T-cell (primary cell): ENCODE data around the gene ZGPAT. TPM values are rescaled to one million over a fixed set of nuclear protein-coding genes. Genes with fewer than 3 reads are reported as not detected.

Experiments
- ATAC-seq, 4 experiments: fragments of 200-7000 bp in 3 of 4; fragments of 150-1000 bp in 1 of 4; cut with Tn5 transposase; replicated peaks in 1 of 4; 1 replicate in 3 of 4; 2 replicates in 1 of 4; pipeline ENCODE4 v1.10.0; 2021; ENCODE audit warnings: moderate library complexity in 3 of 4, mild to moderate bottlenecking in 2 of 4, moderate number of reproducible peaks in 1 of 4
- CTCF ChIA-PET, 2 donors: fragments of 300-600 bp; sonication (Branson Sonifier 250); formaldehyde crosslinking; loops; one replicate each; lab custom pipeline; 2022; ENCODE audit warnings: antibody characterized with exemption in 2 of 2; lab: Charles Lee
- POLR2A ChIA-PET, 2 donors: fragments of 300-600 bp; sonication (Branson Sonifier 250); formaldehyde crosslinking; loops; one replicate each; lab custom pipeline; 2022; ENCODE audit warnings: antibody characterized with exemption in 2 of 2; lab: Charles Lee
- DNase-seq, 35 experiments: peaks; one replicate each; pipeline versions ENCODE4 v3.0.0 to v3.0.0-alpha.2; 2013 to 2023
- H3K27ac ChIP-seq: one replicate; pipeline ENCODE4 v1.5.1; 2013; ENCODE audit warnings: low read length
- H3K27me3 ChIP-seq, 2 experiments: replicated peaks in 1 of 2; 1 replicate in 1 of 2; 2 replicates in 1 of 2; pipeline versions ENCODE4 v1.6.1 to v1.7.0; 2013; ENCODE audit warnings: low read length in 1 of 2, mixed read lengths in 1 of 2; ENCODE audit not compliant: control insufficient read depth in 2 of 2, insufficient read depth in 2 of 2; ENCODE audit errors: extremely low read depth in 1 of 2
- H3K36me3 ChIP-seq, 2 donors: 1 replicate in 1 of 2; 2 replicates in 1 of 2; pipeline versions ENCODE4 v1.6.1 to v1.7.0; 2013; ENCODE audit warnings: low read length in 1 of 2; ENCODE audit not compliant: control insufficient read depth in 2 of 2, insufficient read depth in 1 of 2; ENCODE audit errors: extremely low read depth in 1 of 2
- H3K4me1 ChIP-seq, 2 experiments: 1 replicate in 1 of 2; 2 replicates in 1 of 2; pipeline versions ENCODE4 v1.6.1 to v1.7.0; 2013; ENCODE audit warnings: low read length in 2 of 2, mixed read lengths in 1 of 2; ENCODE audit not compliant: insufficient read depth in 2 of 2, control insufficient read depth in 1 of 2; ENCODE audit errors: extremely low read depth in 1 of 2
- H3K4me3 ChIP-seq, 2 donors: 1 replicate in 1 of 2; 2 replicates in 1 of 2; pipeline versions ENCODE4 v1.5.1 to v1.7.0; 2013; ENCODE audit warnings: mild to moderate bottlenecking in 2 of 2, low read length in 1 of 2, moderate library complexity in 1 of 2; ENCODE audit not compliant: control insufficient read depth in 1 of 2; ENCODE audit errors: extremely low read depth in 1 of 2
- H3K9me3 ChIP-seq: 2 replicates; pipeline ENCODE4 v1.7.0; 2013
- H3K27ac Mint-ChIP-seq, 2 donors: one replicate each; pipeline ENCODE4 v1.8.0; 2020 to 2021; ENCODE audit warnings: mild to moderate bottlenecking in 2 of 2, mixed read lengths in 2 of 2
- H3K27me3 Mint-ChIP-seq, 2 donors: one replicate each; pipeline ENCODE4 v1.8.0; 2021 to 2022; ENCODE audit warnings: mixed read lengths in 2 of 2
- H3K36me3 Mint-ChIP-seq: one replicate; pipeline ENCODE4 v1.8.0; 2021; ENCODE audit warnings: mixed read lengths
- H3K4me1 Mint-ChIP-seq, 3 donors: one replicate each; pipeline ENCODE4 v1.8.0; 2020 to 2022; ENCODE audit warnings: mixed read lengths in 3 of 3, mild to moderate bottlenecking in 1 of 3
- H3K4me3 Mint-ChIP-seq, 3 donors: one replicate each; pipeline ENCODE4 v1.8.0; 2020 to 2022; ENCODE audit warnings: mild to moderate bottlenecking in 3 of 3, mixed read lengths in 3 of 3, moderate library complexity in 3 of 3
- H3K9me3 Mint-ChIP-seq, 3 donors: one replicate each; pipeline ENCODE4 v1.8.0; 2020 to 2022; ENCODE audit warnings: mixed read lengths in 3 of 3
- WGBS: methylation state at CpG from one replicate; pipeline ENCODE4 v1.1.5; 2013; ENCODE audit warnings: missing lambda C conversion rate; ENCODE audit not compliant: insufficient coverage; 5-methylcytosine and 5-hydroxymethylcytosine counted together
- total RNA-seq, 35 experiments: library from RNA in 6 of 35; stranded (reverse) in 6 of 35; fragments of 120-200 nt in 1 of 35; gene quantifications; one replicate each; pipeline versions ENCODE4 v1.2.1 to v1.2.4 and lab custom pipeline; 2013 to 2026

The ZGPAT gene
- total RNA-seq, 5 donors from 2014 or later (not counting 1 experiment from before 2014, with no cell fraction given) = 42.7 to 71.0 (median 59.0) TPM

DNA sequence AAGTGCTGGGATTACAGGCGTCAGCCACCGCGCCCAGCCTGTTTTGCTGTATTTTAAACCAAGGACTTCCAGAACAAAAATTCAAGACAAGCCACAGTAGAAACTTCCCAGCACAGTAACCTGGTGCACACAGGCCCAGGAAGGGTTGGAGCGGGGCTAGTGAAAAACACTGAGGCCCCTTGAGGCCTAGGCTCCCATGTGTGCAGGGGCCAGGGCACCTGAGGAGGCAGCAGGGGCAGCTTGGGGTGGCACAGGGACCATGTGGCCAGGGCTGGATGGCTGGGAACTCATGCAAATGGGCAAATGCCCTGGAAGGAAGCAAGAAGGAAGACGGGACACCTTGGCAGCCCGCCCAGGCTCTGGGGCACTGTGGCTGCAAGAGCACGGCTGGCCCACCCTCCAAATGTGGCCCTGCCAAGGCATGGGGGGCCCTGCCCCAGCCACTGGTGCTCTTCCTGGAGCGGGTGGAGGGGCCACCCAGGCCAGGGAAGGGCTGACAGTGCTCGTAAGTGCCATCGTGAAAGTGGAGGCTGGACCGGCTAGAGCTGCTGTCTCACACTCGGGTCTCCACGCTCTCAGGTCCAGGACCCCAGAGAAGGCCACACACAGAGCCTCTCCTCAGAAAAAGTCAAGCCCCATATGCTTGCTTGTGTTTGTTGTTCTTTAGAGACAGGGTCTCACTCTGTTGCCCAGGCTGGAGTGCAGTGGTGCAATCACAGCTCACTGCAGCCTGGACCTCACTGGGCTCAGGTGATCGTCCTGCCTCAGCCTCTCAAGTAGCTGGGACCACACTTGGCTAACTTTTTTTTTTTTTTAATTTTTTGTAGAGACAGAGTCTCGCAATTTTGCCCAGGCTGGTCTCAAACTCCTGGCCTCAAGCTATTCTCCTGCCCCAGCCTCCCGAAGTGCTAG, 42.0 kb downstream of the ZGPAT start:
- H3K36me3 ChIP-seq = no peaks in the 10 kb centered on the region
- H3K4me1 ChIP-seq = peaks cover 15 to 48% of the 10 kb centered on the region in 2 experiments
- Mint-ChIP-seq H3K27me3 (no peaks in the 10 kb centered on the region), H3K4me1 (peaks cover 24 to 34% (median 29%) of the 10 kb centered on the region in 3 donors), H3K4me3 (peak overlapping the region in 1 of 3 donors; percentile 72), H3K36me3 (no peaks in the 10 kb centered on the region), H3K27ac (peak overlapping the region; percentile 96 to 97), H3K9me3 (no peaks in the 10 kb centered on the region)
- no peaks in the 10 kb centered on the region for H3K27me3 ChIP-seq
- H3K9me3 ChIP-seq = no peaks in the 10 kb centered on the region
- no peak for DNase-seq
- ATAC-seq = no peak
- no peak overlapping the region for H3K4me3 ChIP-seq
- CTCF ChIA-PET = interaction anchor here in 1 of 2 donors (0.6 kb wide), 1 partner anchor 28 kb away, joined by 5 read pairs; no protein-coding TSS in a partner anchor
- peak overlapping the region; percentile 71 for H3K27ac ChIP-seq
- 98% methylated on average over 14 of the region's 16 CpGs for WGBS
- POLR2A ChIA-PET = no interaction called here

DNA sequence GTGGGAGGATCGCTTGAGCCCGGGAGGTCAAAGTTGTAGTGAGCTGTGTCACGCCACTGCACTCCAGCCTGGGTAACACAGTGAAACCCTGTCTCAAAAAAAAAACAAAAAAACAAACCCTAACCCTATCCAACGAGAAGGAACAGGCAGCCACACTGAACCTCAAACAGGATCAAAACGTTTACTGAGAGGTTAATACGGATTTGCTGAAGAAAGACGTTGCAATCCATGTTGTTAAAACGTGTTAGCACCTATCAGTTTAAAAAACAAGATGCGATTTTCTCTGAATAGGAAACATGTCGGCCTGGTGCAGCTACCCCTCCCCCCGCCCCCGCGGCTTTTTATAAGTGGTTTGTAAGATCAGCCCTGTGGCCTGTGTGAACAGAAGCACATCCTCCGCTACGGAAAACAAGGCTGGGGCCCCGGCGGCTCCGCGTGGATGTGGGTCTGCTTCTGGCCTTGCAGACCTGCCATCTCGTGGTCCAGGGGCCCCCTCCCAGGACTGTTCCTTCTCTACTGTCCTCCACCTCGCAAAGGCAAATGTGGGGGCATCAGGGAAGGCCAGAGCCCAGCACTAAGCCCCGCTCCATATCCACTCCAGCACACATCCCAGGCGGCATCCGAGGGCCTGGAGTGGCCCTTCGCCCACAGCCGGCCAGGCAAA, 43.1 kb downstream of the ZGPAT start:
- CTCF ChIA-PET = interaction anchor here in 1 of 2 donors (0.6 kb wide), 1 partner anchor 11 kb away, joined by 3 read pairs; no protein-coding TSS in a partner anchor
- no peaks in the 10 kb centered on the region for H3K9me3 Mint-ChIP-seq
- peak in 33 of 35 experiments; percentile 42 to 83 (median 61) for DNase-seq
- Histone ChIP-seq H3K36me3 (no peaks in the 10 kb centered on the region), H3K4me1 (peaks cover 15 to 48% of the 10 kb centered on the region in 2 experiments), H3K27me3 (no peaks in the 10 kb centered on the region), H3K27ac (peak overlapping the region; percentile 71), H3K9me3 (no peaks in the 10 kb centered on the region), H3K4me3 (peak overlapping the region; percentile 28 to 37)
- WGBS = 15% methylated on average over 18 of the region's 26 CpGs
- H3K27me3 Mint-ChIP-seq = no peaks in the 10 kb centered on the region
- peak overlapping the region; percentile 96 to 97 for H3K27ac Mint-ChIP-seq
- POLR2A ChIA-PET = interaction anchor here in 1 of 2 donors (0.5 kb wide), 1 partner anchor 1007 kb away, joined by 3 read pairs; no protein-coding TSS in a partner anchor
- H3K36me3 Mint-ChIP-seq = no peaks in the 10 kb centered on the region
- peak; percentile 94 to 98 (median 95) for ATAC-seq
- peak overlapping the region; percentile 64 to 72 (median 66) for H3K4me3 Mint-ChIP-seq
- H3K4me1 Mint-ChIP-seq = peaks cover 30 to 32% (median 31%) of the 10 kb centered on the region in 3 donors

DNA sequence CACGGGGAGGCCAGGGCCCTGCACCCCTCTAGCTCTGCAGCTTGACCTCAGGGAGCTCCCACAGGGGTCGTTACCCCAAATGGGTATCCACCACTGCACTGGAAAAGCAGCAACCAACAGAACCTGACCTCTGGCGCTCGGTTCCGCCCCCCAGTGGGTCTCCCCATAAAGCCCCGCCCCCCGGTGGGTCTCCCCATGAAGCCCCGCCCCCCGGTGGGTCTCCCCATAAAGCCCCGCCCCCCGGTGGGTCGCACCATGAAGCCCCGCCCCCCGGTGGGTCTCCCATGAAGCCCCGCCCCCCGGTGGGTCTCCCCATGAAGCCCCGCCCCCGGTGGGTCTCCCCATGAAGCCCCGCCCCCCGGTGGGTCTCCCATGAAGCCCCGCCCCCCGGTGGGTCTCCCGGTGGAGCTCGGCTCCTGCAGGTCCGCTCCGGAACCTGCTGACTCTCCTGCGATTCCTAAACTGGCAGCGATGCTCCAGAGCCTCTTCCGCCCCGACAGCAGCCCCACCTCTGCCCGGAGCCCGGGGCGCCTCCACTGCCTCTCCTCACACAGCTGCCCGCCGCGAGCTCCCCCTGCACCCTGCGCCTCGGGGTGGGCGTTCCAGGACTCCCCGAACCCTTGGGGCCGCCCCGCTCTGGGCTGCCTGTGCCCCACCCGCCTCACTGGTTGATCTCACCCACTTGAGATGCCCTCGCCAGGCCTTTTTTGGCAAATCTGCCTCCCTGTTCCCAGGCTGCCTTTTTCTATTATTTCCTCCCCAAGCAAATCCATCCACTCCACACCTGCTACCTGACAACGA, 43.8 kb downstream of the ZGPAT start:
- DNase-seq = peak in 1 of 35 experiments; percentile 25
- H3K36me3 ChIP-seq = no peaks in the 10 kb centered on the region
- H3K4me1 ChIP-seq = peaks cover 16 to 51% of the 10 kb centered on the region in 2 experiments
- H3K27ac Mint-ChIP-seq = peak overlapping the region; percentile 96 to 97
- peaks cover 33 to 38% (median 35%) of the 10 kb centered on the region in 3 donors for H3K4me1 Mint-ChIP-seq
- WGBS = 81% methylated on average over 20 of the region's 45 CpGs
- H3K4me3 Mint-ChIP-seq = peak overlapping the region; percentile 64 to 72 (median 66)
- POLR2A ChIA-PET = no interaction called here
- peak overlapping the region in 1 of 2 donors; percentile 37 for H3K4me3 ChIP-seq
- H3K27me3 Mint-ChIP-seq = no peaks in the 10 kb centered on the region
- CTCF ChIA-PET = interaction anchor here in 1 of 2 donors (0.7 kb wide), 1 partner anchor 228 kb away, joined by 4 read pairs; the partner anchor contains the start of gene SAMD10
- no peaks in the 10 kb centered on the region for H3K36me3 Mint-ChIP-seq
- no peaks in the 10 kb centered on the region for H3K9me3 ChIP-seq
- H3K27me3 ChIP-seq = no peaks in the 10 kb centered on the region
- peak overlapping the region; percentile 71 for H3K27ac ChIP-seq
- peak in 3 of 4 experiments; percentile 7 to 14 (median 8) for ATAC-seq
- no peaks in the 10 kb centered on the region for H3K9me3 Mint-ChIP-seq

DNA sequence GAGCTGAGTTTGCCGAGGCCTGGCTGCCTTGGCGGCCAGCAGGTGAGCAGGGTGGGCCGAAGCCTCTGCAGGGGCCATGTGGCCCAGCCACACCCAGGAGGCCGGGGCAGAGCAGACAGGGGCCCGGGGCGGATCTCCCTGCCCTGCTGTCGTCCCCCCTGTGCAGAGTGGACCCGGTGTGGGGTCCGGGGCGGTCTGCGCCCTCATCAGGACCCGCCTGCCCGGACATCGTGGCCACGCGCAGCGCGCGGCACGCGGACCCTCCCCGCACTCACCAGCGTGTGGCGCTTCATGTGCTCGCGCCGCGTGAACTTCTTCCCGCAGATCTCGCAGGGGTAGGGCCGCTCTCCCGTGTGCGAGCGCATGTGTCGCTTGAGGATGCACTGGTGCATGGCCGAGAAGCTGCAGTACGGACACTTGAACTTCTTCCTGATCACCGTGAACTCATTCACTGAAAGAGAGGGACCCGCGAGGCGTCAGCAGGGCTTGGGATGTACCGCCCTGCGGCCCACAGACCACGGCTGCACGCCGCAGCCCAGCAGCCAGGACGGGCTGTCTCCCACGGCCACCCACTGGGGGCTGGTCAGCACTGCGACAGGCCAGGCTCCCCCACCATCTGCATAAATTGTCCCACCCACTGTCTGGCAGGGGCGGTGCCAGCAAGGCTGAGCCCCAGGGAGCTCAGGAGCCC, 44.7 kb downstream of the ZGPAT start:
- CTCF ChIA-PET = no interaction called here
- H3K27me3 ChIP-seq = no peaks in the 10 kb centered on the region
- H3K9me3 ChIP-seq = no peaks in the 10 kb centered on the region
- H3K4me3 ChIP-seq = no peak overlapping the region
- Mint-ChIP-seq H3K27ac (peak overlapping the region in 1 of 2 donors; percentile 55), H3K9me3 (no peaks in the 10 kb centered on the region), H3K36me3 (no peaks in the 10 kb centered on the region), H3K4me1 (peaks cover 36 to 47% (median 37%) of the 10 kb centered on the region in 3 donors), H3K27me3 (no peaks in the 10 kb centered on the region), H3K4me3 (peak overlapping the region in 1 of 3 donors; percentile 62)
- H3K4me1 ChIP-seq = peaks cover 18 to 52% of the 10 kb centered on the region in 2 experiments
- DNase-seq (no peak), ATAC-seq (no peak)
- POLR2A ChIA-PET = no interaction called here
- WGBS = 97% methylated on average over 49 of the region's 50 CpGs
- no peak overlapping the region for H3K27ac ChIP-seq
- H3K36me3 ChIP-seq = no peaks in the 10 kb centered on the region

DNA sequence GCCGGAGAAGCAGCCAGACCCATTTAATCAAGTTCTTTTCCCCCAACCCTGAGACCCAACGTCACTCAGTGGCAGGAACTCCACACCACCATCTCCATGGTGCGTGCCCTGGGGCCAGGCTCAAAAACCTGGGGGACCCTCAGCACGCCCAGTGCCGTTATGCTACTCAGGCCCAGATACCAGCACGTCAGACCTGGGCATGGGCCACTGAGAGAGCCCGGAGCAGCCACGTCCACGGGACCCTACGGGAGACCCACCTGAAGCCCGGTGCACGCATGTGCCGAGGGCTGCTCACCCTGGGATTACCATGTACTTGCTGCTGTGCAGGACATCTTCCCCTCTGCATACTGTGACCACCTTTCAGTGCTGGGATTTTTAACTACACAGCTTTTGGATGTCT, 45.5 kb downstream of the ZGPAT start:
- H3K36me3 Mint-ChIP-seq = no peaks in the 10 kb centered on the region
- Histone ChIP-seq H3K4me3 (no peak overlapping the region), H3K36me3 (no peaks in the 10 kb centered on the region), H3K27me3 (no peaks in the 10 kb centered on the region), H3K4me1 (peaks cover 18 to 43% of the 10 kb centered on the region in 2 experiments), H3K27ac (no peak overlapping the region), H3K9me3 (no peaks in the 10 kb centered on the region)
- DNase-seq (no peak), ATAC-seq (no peak)
- POLR2A ChIA-PET = no interaction called here
- no peak overlapping the region for H3K27ac Mint-ChIP-seq
- WGBS = 97% methylated on average over 13 of the region's 13 CpGs
- no peaks in the 10 kb centered on the region for H3K9me3 Mint-ChIP-seq
- no peaks in the 10 kb centered on the region for H3K27me3 Mint-ChIP-seq
- CTCF ChIA-PET = no interaction called here
- no peak overlapping the region for H3K4me3 Mint-ChIP-seq
- peaks cover 36 to 48% (median 37%) of the 10 kb centered on the region in 3 donors for H3K4me1 Mint-ChIP-seq
